Erythroblast (primary cell): Measurements from ENCODE around the gene ERCC8.

Experiments used
- GATA1 ChIP-seq: IDR thresholded peaks from 2 replicates; pipeline ENCODE4 v1.6.1; 2011; ENCODE audit warnings: low read depth, mild to moderate bottlenecking, control low read depth, low read length, moderate library complexity
- POLR2A ChIP-seq: IDR thresholded peaks from 2 replicates; pipeline ENCODE4 v1.6.1; 2011; ENCODE audit warnings: mild to moderate bottlenecking, low read length

GRCh38 chr5:60836131-60836530 is 108.7 kb downstream of the ERCC8 start:
- TF ChIP-seq POLR2A (no peak), GATA1 (no peak)
